ENCODE measurements around the gene ELMOD2.
A peak's percentile ranks its signal among the peaks of the same experiment; 100 is the strongest.

Gene ELMOD2

DNA sequence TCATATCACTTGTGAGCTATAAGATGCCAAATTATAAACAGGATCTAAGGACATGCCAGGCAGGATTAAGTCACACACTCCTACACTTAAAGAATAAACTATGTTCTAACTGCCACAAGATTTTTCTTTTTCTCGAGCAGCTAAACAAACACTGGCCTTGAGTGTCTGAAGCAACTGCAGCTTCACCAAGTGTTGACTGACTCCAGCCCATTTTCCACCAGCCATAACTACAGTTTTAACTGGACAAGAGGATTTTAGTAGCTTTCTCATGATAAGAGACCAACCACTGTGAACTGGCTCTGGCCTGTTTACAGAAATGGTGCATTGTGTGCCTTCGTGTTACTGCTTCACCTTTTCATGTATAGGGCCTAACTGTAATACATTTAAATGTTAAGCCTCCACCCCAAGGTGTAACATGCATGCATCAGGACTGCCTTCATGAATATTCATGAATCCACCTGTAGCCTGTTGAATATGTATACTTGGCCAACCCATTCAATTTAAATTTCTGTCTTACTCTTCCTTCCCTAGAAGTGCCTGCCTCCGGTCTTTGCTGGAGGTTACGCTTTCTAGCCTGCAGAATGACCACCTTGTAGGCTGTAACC, 34.0 kb downstream of the ELMOD2 start:
- H3K4me3 ChIP-seq (replicated peaks; ENCODE audit: low read depth, low read length) = no peak overlapping the region
- TF ChIP-seq, protein P1, sequence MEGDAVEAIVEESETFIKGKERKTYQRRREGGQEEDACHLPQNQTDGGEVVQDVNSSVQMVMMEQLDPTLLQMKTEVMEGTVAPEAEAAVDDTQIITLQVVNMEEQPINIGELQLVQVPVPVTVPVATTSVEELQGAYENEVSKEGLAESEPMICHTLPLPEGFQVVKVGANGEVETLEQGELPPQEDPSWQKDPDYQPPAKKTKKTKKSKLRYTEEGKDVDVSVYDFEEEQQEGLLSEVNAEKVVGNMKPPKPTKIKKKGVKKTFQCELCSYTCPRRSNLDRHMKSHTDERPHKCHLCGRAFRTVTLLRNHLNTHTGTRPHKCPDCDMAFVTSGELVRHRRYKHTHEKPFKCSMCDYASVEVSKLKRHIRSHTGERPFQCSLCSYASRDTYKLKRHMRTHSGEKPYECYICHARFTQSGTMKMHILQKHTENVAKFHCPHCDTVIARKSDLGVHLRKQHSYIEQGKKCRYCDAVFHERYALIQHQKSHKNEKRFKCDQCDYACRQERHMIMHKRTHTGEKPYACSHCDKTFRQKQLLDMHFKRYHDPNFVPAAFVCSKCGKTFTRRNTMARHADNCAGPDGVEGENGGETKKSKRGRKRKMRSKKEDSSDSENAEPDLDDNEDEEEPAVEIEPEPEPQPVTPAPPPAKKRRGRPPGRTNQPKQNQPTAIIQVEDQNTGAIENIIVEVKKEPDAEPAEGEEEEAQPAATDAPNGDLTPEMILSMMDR (IDR thresholded peaks at IDR 0.05; ENCODE audit: low read length, missing control alignments) = no peak
- no peak for DNase-seq (ENCODE audit: low read depth)

DNA sequence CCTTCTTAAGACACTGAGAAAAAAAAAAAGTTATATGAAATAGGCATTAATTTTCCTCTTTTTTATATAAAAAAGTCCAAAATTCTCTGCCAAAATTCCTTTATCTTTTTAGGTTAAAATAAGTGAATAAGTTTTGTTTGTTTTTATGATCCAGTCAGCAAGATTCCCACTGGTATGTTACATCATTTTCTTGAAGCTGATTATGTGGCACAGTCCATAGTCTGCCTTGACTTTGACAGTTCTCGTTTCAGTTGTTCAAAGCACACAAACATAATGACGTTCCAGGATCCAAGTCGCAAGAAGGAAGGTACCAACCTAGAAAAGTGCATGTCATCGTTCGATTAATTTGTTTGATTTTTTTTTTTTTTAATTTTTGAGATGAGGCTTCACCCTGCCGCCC, 35.7 kb downstream of the ELMOD2 start:
- TF ChIP-seq, protein P1 (IDR thresholded peaks at IDR 0.05; ENCODE audit: low read length, missing control alignments) = no peak
- DNase-seq (ENCODE audit: low read depth) = no peak
- H3K4me3 ChIP-seq (replicated peaks; ENCODE audit: low read depth, low read length) = no peak overlapping the region

DNA sequence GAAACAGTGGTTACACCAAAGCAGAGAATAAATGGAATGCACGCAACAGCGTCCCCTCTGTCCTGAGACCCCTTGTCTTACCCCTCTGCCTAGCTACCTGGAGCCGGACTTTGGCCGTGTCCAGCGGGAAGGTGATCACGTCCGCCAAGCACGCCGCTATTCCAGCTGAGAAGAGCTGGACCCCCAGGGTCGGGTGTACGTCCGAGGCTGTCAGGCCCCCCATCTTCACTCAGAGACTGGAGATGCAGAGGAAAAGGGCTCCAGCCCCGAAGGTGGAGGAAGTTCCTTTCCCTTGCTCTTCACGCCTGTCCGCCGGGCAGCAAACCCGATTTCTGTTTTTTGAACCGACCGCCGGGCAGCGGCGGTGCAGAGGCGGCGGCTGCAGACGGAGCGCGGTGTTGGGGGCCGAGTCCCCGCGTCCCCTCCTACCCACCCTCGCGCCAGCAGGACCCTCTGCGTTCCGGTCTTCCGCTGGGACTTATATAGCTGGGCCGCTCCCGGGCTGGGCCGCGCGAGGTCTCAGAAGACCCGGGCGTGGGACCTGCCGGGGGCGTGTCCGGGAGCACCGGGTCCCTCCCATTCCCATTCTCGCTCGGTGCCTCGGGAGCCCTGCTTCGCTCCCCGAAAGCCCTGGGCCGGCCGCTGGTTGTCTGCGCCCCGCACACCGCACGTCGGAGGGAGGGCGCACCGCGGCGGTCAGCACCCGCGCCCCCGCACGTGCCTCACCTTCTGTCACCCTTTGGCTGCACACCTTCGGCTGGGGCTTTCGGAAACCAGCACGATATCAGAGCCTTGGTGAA, 44.7 kb downstream of the ELMOD2 start, which contains the start of gene UCP1:
Gene UCP1, minus strand, starts transcription at position 455 of the 800 bp plus-strand sequence. Its CDS starts 232 bp downstream, at position 223.
- H3K4me3 ChIP-seq (replicated peaks; ENCODE audit: low read depth, low read length) = peak within 1 kb of the TSS; percentile 40
- DNase-seq (ENCODE audit: low read depth) = no peak
- TF ChIP-seq, protein P1 (IDR thresholded peaks at IDR 0.05; ENCODE audit: low read length, missing control alignments) = no peak

DNA sequence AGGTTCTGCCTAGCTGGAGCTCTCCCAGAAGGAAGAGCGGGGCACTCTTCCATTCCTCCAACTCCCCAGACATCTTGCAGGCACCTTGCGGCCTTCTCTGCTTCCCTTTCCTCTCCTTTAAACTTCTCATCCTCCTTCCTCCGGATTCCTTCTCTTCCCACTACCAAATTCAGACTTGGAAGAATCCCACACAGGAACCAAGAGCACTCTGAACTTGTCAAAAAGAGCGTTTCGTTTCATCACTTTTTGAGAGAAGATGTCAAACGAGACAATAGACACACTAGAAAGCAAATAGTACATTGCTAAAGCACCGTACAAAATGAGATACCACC, 45.3 kb downstream of the ELMOD2 start:
- H3K4me3 ChIP-seq (replicated peaks; ENCODE audit: low read depth, low read length) = no peak overlapping the region
- TF ChIP-seq, protein P1 (IDR thresholded peaks at IDR 0.05; ENCODE audit: low read length, missing control alignments) = no peak
- DNase-seq (ENCODE audit: low read depth) = no peak

DNA sequence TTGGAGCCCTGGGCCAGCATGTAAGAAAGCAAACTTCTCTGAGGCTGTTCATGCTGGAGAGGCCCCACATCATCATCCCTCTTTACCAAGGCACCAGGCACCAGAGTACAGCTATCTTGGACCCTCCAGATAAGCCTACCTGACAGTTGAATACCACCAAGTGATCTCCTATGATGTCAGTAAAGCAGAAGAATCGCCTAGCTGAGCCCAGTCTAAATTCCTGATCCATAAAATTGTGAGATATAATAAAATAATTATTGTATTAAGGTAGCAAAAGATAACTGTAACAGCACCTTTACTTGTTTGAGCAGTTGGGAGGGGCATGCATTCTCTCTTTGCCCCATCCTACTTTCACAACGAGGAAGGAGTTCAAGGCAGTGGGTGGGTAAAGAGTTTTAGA, 47.7 kb downstream of the ELMOD2 start:
- TF ChIP-seq, protein P1 (IDR thresholded peaks at IDR 0.05; ENCODE audit: low read length, missing control alignments) = no peak

DNA sequence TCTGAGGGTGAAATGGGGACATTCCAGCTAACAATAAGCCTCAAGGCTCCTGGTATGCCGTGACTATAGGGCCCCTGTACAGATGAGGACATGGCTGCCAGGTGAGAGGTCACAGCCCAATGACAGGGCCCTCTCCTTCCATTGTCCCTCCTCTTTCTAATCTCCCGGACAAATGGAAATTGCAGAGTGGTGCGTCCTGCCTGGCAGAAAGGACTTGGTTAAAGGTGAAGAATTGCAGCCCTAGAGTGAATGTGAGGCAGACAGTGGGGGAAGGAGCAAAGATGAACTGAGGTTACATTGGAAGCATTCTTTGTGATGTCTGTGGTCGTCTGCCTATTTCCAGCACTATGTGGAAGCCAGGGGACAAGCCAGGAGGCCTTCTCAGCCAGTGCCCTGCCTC, 51.5 kb downstream of the ELMOD2 start:
- no peak for DNase-seq (ENCODE audit: low read depth)

More for the DNA sequence above, 47.7 kb downstream of the ELMOD2 start:
- no peak overlapping the region for H3K4me3 ChIP-seq (replicated peaks; ENCODE audit: low read depth, low read length)
- no peak for DNase-seq (ENCODE audit: low read depth)

More for the DNA sequence above, 51.5 kb downstream of the ELMOD2 start:
- H3K4me3 ChIP-seq (replicated peaks; ENCODE audit: low read depth, low read length) = no peak overlapping the region
- TF ChIP-seq, protein P1 (IDR thresholded peaks at IDR 0.05; ENCODE audit: low read length, missing control alignments) = no peak
